Activated CD4-positive, alpha-beta T cell treated with anti-CD3 and anti-CD28 coated beads for 36 hours (primary cell): ENCODE measurements around the gene CHCHD3. TPM values are rescaled to one million over a fixed set of nuclear protein-coding genes. Genes with fewer than 3 reads are reported as not detected.

Experiments used
- ATAC-seq: fragments of 200-7000 bp; cut with Tn5 transposase; one replicate; pipeline ENCODE4 v1.10.0; 2021; ENCODE audit warnings: mild to moderate bottlenecking, moderate library complexity
- CTCF ChIA-PET: fragments of 350-600 bp; sonication (Branson Sonifier 250); formaldehyde crosslinking; loops from one replicate; lab custom pipeline; 2021; ENCODE audit warnings: antibody characterized with exemption; lab: Charles Lee
- POLR2A ChIA-PET: fragments of 350-600 bp; sonication (Branson Sonifier 250); formaldehyde crosslinking; loops from one replicate; lab custom pipeline; 2021; ENCODE audit warnings: antibody characterized with exemption, inconsistent platforms; lab: Charles Lee
- DNase-seq: peaks from one replicate; pipeline ENCODE4 v3.0.0-alpha.2; 2020
- H3K27ac Mint-ChIP-seq: one replicate; pipeline ENCODE4 v1.8.0; 2021; ENCODE audit warnings: mixed read lengths
- H3K27me3 Mint-ChIP-seq: one replicate; pipeline ENCODE4 v1.8.0; 2021; ENCODE audit warnings: mixed read lengths
- H3K36me3 Mint-ChIP-seq: one replicate; pipeline ENCODE4 v1.8.0; 2021; ENCODE audit warnings: low read depth, mixed read lengths
- H3K4me1 Mint-ChIP-seq: one replicate; pipeline ENCODE4 v1.8.0; 2021; ENCODE audit warnings: mixed read lengths
- H3K4me3 Mint-ChIP-seq: one replicate; pipeline ENCODE4 v1.8.0; 2021; ENCODE audit warnings: mild to moderate bottlenecking, moderate library complexity, mixed read lengths
- H3K9me3 Mint-ChIP-seq: one replicate; pipeline ENCODE4 v1.8.0; 2021; ENCODE audit warnings: low read depth, mixed read lengths
- intact Hi-C, 2 experiments: fragments of 100-400 bp; cut with DNase I in 1 of 2; cut with micrococcal nuclease in 1 of 2; formaldehyde crosslinking; loops; one replicate each; pipeline versions ENCODE4 v1.14.2 to v1.15.1; 2022 to 2024; cut with DNase I, micrococcal nuclease
- total RNA-seq, 2 experiments: library from RNA; stranded (reverse); gene quantifications; one replicate each; pipeline ENCODE4 v1.2.3, GENCODE V29; 2021

CHCHD3 gene
- total RNA-seq, 2 experiments from 2014 or later = 63.0 to 71.9 TPM

DNA sequence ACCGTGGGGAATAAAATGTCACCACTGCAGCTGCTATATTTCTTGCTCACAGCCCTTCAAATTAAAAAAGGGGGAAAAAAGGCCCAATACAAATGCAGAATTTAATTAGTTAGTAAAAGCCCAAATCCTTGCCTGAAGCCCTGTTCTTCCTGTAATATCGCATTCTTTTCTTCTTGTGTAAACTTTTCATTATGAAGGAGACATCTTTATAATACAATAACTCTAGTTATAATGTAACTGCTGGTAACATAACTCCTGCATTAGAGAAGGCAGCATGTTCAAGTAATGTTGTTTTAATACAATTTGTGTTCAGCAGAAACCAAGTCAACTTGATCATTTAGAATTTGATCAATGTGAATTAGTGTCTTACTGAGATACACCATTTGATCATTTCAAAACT is 250.9 kb downstream of the CHCHD3 start:
- H3K4me3 Mint-ChIP-seq = no peak overlapping the region
- no peak overlapping the region for H3K27ac Mint-ChIP-seq
- no peaks in the 10 kb centered on the region for H3K9me3 Mint-ChIP-seq
- no peaks in the 10 kb centered on the region for H3K27me3 Mint-ChIP-seq
- intact Hi-C loops = no loop called here
- no peak for DNase-seq
- peaks cover 29% of the 10 kb centered on the region for H3K36me3 Mint-ChIP-seq
- ChIA-PET POLR2A (no interaction called here), CTCF (interaction anchor here (0.9 kb wide), 1 partner anchor 30 kb away, joined by 5 read pairs; no protein-coding TSS in a partner anchor)
- H3K4me1 Mint-ChIP-seq = peaks cover 5% of the 10 kb centered on the region
- no peak for ATAC-seq

DNA sequence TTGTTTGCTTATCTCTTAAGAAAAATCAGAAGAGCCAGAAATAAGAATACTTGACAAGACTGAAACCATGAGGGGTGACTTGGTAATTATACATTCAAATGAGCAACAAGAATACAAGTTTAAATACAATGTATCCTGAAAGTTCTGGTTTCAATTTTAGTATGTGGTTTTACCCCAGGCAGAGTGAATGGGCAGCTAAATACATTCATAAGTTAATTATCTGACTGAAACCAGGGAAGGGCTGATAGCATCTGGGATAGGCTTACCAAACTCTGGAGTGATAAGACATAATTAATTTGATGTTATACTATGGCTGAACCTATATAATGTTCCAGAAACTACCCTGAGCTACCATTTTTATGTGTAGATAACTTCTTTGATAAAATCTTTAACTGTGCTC is 253.4 kb downstream of the CHCHD3 start:
- DNase-seq = no peak
- Mint-ChIP-seq H3K36me3 (peaks cover 22% of the 10 kb centered on the region), H3K27ac (no peak overlapping the region), H3K4me1 (peaks cover 9% of the 10 kb centered on the region), H3K4me3 (no peak overlapping the region), H3K27me3 (no peaks in the 10 kb centered on the region), H3K9me3 (no peaks in the 10 kb centered on the region)
- CTCF ChIA-PET = interaction anchor here (1.0 kb wide), 1 partner anchor 14 kb away, joined by 3 read pairs; no protein-coding TSS in a partner anchor
- intact Hi-C loops = no loop called here
- ATAC-seq = no peak
- POLR2A ChIA-PET = no interaction called here

GRCh38 chr7:132825932-132826835 is 255.7 kb downstream of the CHCHD3 start:
- no peak for ATAC-seq

DNA sequence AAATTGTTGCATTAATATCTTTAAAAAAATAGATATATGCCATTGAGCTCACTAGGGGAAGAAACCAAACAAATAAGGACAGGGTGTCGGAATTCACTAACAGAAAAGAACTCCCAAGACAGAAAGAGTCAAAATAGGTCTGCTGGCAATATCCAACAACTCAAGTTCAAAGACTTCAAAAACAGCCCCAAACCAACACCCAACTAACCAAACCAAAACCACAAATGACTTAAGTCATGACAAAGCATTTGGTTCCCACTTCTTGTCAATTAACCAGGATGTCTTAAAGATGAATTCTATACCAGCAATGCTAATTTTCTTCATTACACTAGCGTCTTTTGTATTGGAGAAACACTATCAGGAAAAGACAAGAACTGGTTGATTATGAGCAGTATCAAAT is 256.7 kb downstream of the CHCHD3 start:
- Mint-ChIP-seq H3K27me3 (no peaks in the 10 kb centered on the region), H3K4me3 (no peak overlapping the region), H3K27ac (no peak overlapping the region), H3K4me1 (peaks cover 9% of the 10 kb centered on the region), H3K36me3 (peaks cover 18% of the 10 kb centered on the region), H3K9me3 (no peaks in the 10 kb centered on the region)
- POLR2A ChIA-PET = no interaction called here
- CTCF ChIA-PET = interaction anchor here (1.0 kb wide), 1 partner anchor 32 kb away, joined by 3 read pairs; no protein-coding TSS in a partner anchor
- intact Hi-C loops = no loop called here
- ATAC-seq (no peak), DNase-seq (no peak)

More at GRCh38 chr7:132825932-132826835, 255.7 kb downstream of the CHCHD3 start:
- CTCF ChIA-PET = interaction anchor here (0.7 to 1.0 kb wide), 2 partner anchors 31 to 625 kb away, joined by 3 read pairs; no protein-coding TSS in a partner anchor
- POLR2A ChIA-PET = no interaction called here
- H3K4me1 Mint-ChIP-seq = peaks cover 9% of the 10 kb centered on the region
- no peak for DNase-seq
- H3K4me3 Mint-ChIP-seq = no peak overlapping the region
- H3K27me3 Mint-ChIP-seq = no peaks in the 10 kb centered on the region
- intact Hi-C loops = no loop called here
- H3K27ac Mint-ChIP-seq = no peak overlapping the region
- peaks cover 21% of the 10 kb centered on the region for H3K36me3 Mint-ChIP-seq
- H3K9me3 Mint-ChIP-seq = no peaks in the 10 kb centered on the region

- POLR2A ChIA-PET = no interaction called here
- no peak overlapping the region for H3K4me3 Mint-ChIP-seq
- no peaks in the 10 kb centered on the region for H3K9me3 Mint-ChIP-seq
- peaks cover 3% of the 10 kb centered on the region for H3K36me3 Mint-ChIP-seq
- DNase-seq (no peak), ATAC-seq (no peak)
- CTCF ChIA-PET = no interaction called here
- no peak overlapping the region for H3K27ac Mint-ChIP-seq
- intact Hi-C loops = no loop called here
- H3K27me3 Mint-ChIP-seq = no peaks in the 10 kb centered on the region
- no peaks in the 10 kb centered on the region for H3K4me1 Mint-ChIP-seq
Measured at GRCh38 chr7:132819648-132820047, 262.2 kb downstream of the CHCHD3 start.

- no peak for DNase-seq
- Mint-ChIP-seq H3K36me3 (peaks cover 6% of the 10 kb centered on the region), H3K4me1 (no peaks in the 10 kb centered on the region), H3K27me3 (no peaks in the 10 kb centered on the region), H3K27ac (no peak overlapping the region), H3K9me3 (no peaks in the 10 kb centered on the region), H3K4me3 (no peak overlapping the region)
- ChIA-PET POLR2A (no interaction called here), CTCF (interaction anchor here (0.6 kb wide), 1 partner anchor 14 kb away, joined by 3 read pairs; no protein-coding TSS in a partner anchor)
- intact Hi-C loops = no loop called here
- ATAC-seq = no peak
Measured at GRCh38 chr7:132817949-132818348, 263.9 kb downstream of the CHCHD3 start.

DNA sequence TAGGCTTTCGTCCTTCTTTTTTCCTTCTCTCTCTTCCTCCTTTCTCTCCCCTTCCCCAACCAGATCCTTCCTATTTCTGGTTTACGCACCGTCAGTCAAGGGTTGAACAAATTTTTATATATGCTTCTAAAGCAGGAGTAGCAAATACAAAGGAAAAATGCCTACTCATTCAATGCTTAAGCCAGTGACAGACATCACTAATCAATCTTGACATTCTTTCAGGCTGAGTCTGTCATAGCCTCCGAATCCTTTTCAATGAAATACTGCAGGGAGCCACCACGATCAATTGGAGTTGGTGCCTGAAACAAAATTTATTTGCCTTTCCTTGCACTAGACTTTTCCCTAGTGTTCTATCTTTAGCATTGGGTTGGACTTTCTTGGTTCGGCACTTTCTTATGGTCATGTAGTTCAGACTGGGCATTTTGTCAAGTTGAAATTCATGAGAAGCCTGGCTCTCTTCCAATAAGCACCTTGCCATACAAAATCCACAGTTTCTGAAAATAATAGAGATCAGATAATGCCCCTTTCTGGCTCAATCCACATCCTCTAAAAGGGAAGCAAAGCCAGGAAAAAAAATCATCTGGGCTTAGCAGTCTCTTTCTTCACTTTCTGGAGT is 266.1 kb downstream of the CHCHD3 start:
- Mint-ChIP-seq H3K27ac (no peak overlapping the region), H3K4me1 (no peaks in the 10 kb centered on the region), H3K4me3 (no peak overlapping the region), H3K36me3 (peaks cover 11% of the 10 kb centered on the region), H3K9me3 (no peaks in the 10 kb centered on the region), H3K27me3 (no peaks in the 10 kb centered on the region)
- DNase-seq (no peak), ATAC-seq (no peak)
- ChIA-PET POLR2A (no interaction called here), CTCF (interaction anchor here (1.4 kb wide), 1 partner anchor 17 kb away, joined by 4 read pairs; no protein-coding TSS in a partner anchor)
- intact Hi-C loops = no loop called here

DNA sequence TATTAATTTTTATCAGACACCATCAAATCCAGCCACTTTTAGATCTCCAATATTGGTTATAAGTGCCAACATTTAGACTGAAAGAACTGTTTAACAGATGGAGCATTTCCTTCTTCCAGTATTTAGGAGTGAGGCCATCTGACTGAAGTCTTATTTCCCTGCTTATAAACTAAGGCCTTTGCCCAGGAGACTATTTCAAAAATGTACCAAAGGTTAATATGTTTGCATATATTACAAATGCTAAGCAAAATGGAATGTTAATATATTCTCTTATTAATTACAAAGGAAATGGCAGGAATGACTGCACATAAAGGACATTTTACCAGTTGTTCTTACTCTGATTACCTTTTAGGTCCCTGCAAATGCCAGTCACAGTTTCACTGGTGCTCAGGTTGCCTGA is 266.8 kb downstream of the CHCHD3 start:
- Mint-ChIP-seq H3K4me1 (no peaks in the 10 kb centered on the region), H3K4me3 (no peak overlapping the region), H3K9me3 (no peaks in the 10 kb centered on the region), H3K36me3 (peaks cover 12% of the 10 kb centered on the region), H3K27me3 (no peaks in the 10 kb centered on the region), H3K27ac (no peak overlapping the region)
- ChIA-PET CTCF (no interaction called here), POLR2A (no interaction called here)
- DNase-seq = no peak
- intact Hi-C loops = no loop called here
- no peak for ATAC-seq

GRCh38 chr7:132810561-132810960 is 271.3 kb downstream of the CHCHD3 start:
- no peaks in the 10 kb centered on the region for H3K27me3 Mint-ChIP-seq
- no peaks in the 10 kb centered on the region for H3K4me1 Mint-ChIP-seq
- no peak overlapping the region for H3K4me3 Mint-ChIP-seq
- POLR2A ChIA-PET = no interaction called here
- intact Hi-C loops = no loop called here
- H3K9me3 Mint-ChIP-seq = no peaks in the 10 kb centered on the region
- no peak overlapping the region for H3K27ac Mint-ChIP-seq
- CTCF ChIA-PET = no interaction called here
- peaks cover 9% of the 10 kb centered on the region for H3K36me3 Mint-ChIP-seq
- DNase-seq (no peak), ATAC-seq (no peak)

- intact Hi-C loops = no loop called here
- Mint-ChIP-seq H3K4me1 (no peaks in the 10 kb centered on the region), H3K27ac (no peak overlapping the region), H3K27me3 (no peaks in the 10 kb centered on the region), H3K4me3 (no peak overlapping the region), H3K36me3 (peaks cover 2% of the 10 kb centered on the region), H3K9me3 (no peaks in the 10 kb centered on the region)
- DNase-seq = no peak
- POLR2A ChIA-PET = no interaction called here
- CTCF ChIA-PET = no interaction called here
- ATAC-seq = no peak
Measured at GRCh38 chr7:132806834-132807233, 275.1 kb downstream of the CHCHD3 start.

DNA sequence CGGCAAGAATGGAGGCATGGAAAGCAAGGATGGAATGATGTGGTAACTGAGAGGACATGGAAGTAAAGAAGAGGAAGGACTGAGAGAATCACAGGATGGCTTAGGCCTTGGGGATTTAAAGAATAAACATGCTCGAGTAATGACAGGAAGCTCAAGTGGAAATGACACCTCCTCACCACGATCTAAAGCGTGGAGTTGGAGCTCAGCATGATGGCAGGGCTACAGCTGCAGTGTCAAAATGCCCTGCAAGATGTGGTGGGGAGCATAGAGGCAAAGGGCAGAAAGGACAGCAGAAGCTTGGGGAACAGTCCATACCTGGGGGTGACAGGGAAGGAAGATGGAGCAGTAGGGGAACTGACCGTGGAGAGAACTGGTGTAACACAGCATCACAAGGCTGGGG is 276.1 kb downstream of the CHCHD3 start:
- ATAC-seq (no peak), DNase-seq (no peak)
- intact Hi-C loops = no loop called here
- no peak overlapping the region for H3K4me3 Mint-ChIP-seq
- H3K9me3 Mint-ChIP-seq = no peaks in the 10 kb centered on the region
- ChIA-PET POLR2A (no interaction called here), CTCF (no interaction called here)
- H3K4me1 Mint-ChIP-seq = no peaks in the 10 kb centered on the region
- H3K36me3 Mint-ChIP-seq = peaks cover under 1% of the 10 kb centered on the region
- H3K27me3 Mint-ChIP-seq = no peaks in the 10 kb centered on the region
- no peak overlapping the region for H3K27ac Mint-ChIP-seq
